ENCODE data around the gene PLEKHG1. TPM values are rescaled to one million over a fixed set of nuclear protein-coding genes. Genes with fewer than 3 reads are reported as not detected.

PLEKHG1 gene
- total RNA-seq, 1 experiment from 2014 or later: 2.7 TPM

DNA sequence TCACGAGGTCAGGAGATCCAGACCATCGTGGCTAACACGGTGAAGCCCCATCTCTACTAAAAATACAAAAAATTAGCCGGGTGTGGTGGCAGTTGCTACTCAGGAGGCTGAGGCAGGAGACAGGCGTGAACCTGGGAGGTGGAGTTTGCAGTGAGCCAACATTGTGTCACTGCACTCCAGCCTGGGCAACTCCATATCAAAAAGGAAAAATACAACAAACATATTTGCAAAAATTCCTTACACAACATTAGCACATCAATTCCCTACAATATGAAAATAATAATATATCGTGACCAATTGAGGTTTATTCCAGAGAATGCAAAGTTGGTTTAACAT, 38.8 kb upstream of the PLEKHG1 start:
- TF ChIP-seq MXD4 (CRISPR knock-in tag; IDR thresholded peaks at IDR 0.05; ENCODE audit: borderline replicate concordance): no peak
- TF ChIP-seq, protein P1, sequence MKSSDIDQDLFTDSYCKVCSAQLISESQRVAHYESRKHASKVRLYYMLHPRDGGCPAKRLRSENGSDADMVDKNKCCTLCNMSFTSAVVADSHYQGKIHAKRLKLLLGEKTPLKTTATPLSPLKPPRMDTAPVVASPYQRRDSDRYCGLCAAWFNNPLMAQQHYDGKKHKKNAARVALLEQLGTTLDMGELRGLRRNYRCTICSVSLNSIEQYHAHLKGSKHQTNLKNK (CRISPR knock-in tag; IDR thresholded peaks at IDR 0.05): no peak
- TF ChIP-seq, protein P2, sequence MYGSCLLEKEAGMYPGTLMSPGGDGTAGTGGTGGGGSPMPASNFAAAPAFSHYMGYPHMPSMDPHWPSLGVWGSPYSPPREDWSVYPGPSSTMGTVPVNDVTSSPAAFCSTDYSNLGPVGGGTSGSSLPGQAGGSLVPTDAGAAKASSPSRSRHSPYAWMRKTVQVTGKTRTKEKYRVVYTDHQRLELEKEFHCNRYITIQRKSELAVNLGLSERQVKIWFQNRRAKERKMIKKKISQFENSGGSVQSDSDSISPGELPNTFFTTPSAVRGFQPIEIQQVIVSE (CRISPR knock-in tag; IDR thresholded peaks at IDR 0.05; ENCODE audit: borderline replicate concordance): no peak
- TF ChIP-seq NFYB (CRISPR knock-in tag; conservative IDR thresholded peaks at IDR 0.05; ENCODE audit: low read depth): no peak
- no peak for TF ChIP-seq RORB (CRISPR knock-in tag; IDR thresholded peaks at IDR 0.05)
- TF ChIP-seq NR3C1 (CRISPR knock-in tag; conservative IDR thresholded peaks at IDR 0.05; ENCODE audit: low read depth): no peak
- TF ChIP-seq, protein P3, sequence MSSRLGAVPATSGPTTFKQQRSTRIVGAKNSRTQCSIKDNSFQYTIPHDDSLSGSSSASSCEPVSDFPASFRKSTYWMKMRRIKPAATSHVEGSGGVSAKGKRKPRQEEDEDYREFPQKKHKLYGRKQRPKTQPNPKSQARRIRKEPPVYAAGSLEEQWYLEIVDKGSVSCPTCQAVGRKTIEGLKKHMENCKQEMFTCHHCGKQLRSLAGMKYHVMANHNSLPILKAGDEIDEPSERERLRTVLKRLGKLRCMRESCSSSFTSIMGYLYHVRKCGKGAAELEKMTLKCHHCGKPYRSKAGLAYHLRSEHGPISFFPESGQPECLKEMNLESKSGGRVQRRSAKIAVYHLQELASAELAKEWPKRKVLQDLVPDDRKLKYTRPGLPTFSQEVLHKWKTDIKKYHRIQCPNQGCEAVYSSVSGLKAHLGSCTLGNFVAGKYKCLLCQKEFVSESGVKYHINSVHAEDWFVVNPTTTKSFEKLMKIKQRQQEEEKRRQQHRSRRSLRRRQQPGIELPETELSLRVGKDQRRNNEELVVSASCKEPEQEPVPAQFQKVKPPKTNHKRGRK (CRISPR knock-in tag; IDR thresholded peaks at IDR 0.05; ENCODE audit: borderline replicate concordance): no peak
- TF ChIP-seq RELA (CRISPR knock-in tag; IDR thresholded peaks at IDR 0.05; ENCODE audit: borderline replicate concordance): no peak
- no peak for TF ChIP-seq HMGA2 (CRISPR knock-in tag; IDR thresholded peaks at IDR 0.05)
- TF ChIP-seq ZNF138 (CRISPR knock-in tag; conservative IDR thresholded peaks at IDR 0.05): no peak
- TF ChIP-seq, protein P4, sequence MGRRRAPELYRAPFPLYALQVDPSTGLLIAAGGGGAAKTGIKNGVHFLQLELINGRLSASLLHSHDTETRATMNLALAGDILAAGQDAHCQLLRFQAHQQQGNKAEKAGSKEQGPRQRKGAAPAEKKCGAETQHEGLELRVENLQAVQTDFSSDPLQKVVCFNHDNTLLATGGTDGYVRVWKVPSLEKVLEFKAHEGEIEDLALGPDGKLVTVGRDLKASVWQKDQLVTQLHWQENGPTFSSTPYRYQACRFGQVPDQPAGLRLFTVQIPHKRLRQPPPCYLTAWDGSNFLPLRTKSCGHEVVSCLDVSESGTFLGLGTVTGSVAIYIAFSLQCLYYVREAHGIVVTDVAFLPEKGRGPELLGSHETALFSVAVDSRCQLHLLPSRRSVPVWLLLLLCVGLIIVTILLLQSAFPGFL (CRISPR knock-in tag; IDR thresholded peaks at IDR 0.05; ENCODE audit: borderline replicate concordance): no peak
- TF ChIP-seq ZNF317 (CRISPR knock-in tag; IDR thresholded peaks at IDR 0.05; ENCODE audit: borderline replicate concordance, low read depth): no peak
- TF ChIP-seq, protein P5, sequence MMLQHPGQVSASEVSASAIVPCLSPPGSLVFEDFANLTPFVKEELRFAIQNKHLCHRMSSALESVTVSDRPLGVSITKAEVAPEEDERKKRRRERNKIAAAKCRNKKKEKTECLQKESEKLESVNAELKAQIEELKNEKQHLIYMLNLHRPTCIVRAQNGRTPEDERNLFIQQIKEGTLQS (CRISPR knock-in tag; conservative IDR thresholded peaks at IDR 0.05): no peak
- TF ChIP-seq, protein P6, sequence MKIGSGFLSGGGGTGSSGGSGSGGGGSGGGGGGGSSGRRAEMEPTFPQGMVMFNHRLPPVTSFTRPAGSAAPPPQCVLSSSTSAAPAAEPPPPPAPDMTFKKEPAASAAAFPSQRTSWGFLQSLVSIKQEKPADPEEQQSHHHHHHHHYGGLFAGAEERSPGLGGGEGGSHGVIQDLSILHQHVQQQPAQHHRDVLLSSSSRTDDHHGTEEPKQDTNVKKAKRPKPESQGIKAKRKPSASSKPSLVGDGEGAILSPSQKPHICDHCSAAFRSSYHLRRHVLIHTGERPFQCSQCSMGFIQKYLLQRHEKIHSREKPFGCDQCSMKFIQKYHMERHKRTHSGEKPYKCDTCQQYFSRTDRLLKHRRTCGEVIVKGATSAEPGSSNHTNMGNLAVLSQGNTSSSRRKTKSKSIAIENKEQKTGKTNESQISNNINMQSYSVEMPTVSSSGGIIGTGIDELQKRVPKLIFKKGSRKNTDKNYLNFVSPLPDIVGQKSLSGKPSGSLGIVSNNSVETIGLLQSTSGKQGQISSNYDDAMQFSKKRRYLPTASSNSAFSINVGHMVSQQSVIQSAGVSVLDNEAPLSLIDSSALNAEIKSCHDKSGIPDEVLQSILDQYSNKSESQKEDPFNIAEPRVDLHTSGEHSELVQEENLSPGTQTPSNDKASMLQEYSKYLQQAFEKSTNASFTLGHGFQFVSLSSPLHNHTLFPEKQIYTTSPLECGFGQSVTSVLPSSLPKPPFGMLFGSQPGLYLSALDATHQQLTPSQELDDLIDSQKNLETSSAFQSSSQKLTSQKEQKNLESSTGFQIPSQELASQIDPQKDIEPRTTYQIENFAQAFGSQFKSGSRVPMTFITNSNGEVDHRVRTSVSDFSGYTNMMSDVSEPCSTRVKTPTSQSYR (CRISPR knock-in tag; IDR thresholded peaks at IDR 0.05): no peak
- no peak for TF ChIP-seq IRF2 (CRISPR knock-in tag; IDR thresholded peaks at IDR 0.05; ENCODE audit: borderline replicate concordance, low read depth)
- TF ChIP-seq PRRX2 (CRISPR knock-in tag; IDR thresholded peaks at IDR 0.05): no peak
- TF ChIP-seq ZNF416 (CRISPR knock-in tag; IDR thresholded peaks at IDR 0.05): no peak
- TF ChIP-seq, protein P7, sequence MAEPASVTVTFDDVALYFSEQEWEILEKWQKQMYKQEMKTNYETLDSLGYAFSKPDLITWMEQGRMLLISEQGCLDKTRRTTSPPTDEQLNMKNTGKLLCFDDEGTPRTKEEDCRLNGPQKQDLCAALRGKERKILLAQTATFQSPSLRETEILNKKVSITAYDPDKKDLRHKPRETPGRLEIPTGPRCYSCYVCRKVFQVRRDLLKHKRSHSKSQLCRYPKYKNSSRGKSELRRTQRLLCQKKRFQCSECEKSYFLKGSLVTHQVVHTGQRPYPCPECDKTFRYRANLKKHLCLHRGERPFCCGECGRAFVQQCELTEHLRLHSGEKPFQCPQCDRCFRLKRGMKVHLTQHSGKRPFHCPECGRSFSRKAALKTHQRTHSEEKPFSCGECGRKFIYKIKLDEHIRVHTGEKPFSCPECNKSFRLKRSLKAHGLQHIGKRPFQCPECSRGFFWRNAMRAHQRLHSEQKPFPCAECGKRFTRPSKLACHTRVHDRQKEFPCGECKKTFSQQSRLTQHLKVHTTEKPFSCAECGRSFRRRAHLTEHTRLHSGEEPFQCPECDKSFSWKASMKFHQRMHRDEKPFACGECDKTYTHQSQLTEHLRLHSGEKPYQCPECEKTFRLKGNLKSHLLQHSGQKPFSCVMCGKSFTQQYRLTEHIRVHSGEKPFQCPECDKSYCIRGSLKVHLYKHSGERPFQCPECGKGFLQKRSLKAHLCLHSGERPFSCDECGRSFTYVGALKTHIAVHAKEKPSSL (CRISPR knock-in tag; conservative IDR thresholded peaks at IDR 0.05): no peak
- no peak for TF ChIP-seq JUN (CRISPR knock-in tag; IDR thresholded peaks at IDR 0.05)
- TF ChIP-seq SP1 (CRISPR knock-in tag; conservative IDR thresholded peaks at IDR 0.05): no peak
- peaks cover 12% of the 10 kb centered on the region for H3K9me3 Mint-ChIP-seq
- no peaks in the 10 kb centered on the region for H3K27me3 Mint-ChIP-seq (ENCODE audit: low read depth)
- ATAC-seq (no peak), DNase-seq (ENCODE audit: low spot score) (no peak)
- H3K4me3 Mint-ChIP-seq: no peak overlapping the region
- no peak overlapping the region for H3K27ac Mint-ChIP-seq
- no peaks in the 10 kb centered on the region for H3K4me1 Mint-ChIP-seq
- CTCF ChIA-PET: no interaction called here
- POLR2A ChIA-PET: no interaction called here
- H3K36me3 Mint-ChIP-seq: no peaks in the 10 kb centered on the region

Data from WTC11 (cell line).